Uterus (tissue), 4 donors: Measurements from ENCODE around the gene SGTA. TPM values are rescaled to one million over a fixed set of nuclear protein-coding genes. Genes with fewer than 3 reads are reported as not detected.

Experiments
- DNase-seq, 2 donors: peaks; one replicate each; pipeline ENCODE4 v3.0.0-alpha.2; 2019 to 2020
- H3K27ac ChIP-seq, 2 donors: fragments of 200-600 bp; sonication (generic); 1 replicate in 1 of 2; 2 replicates in 1 of 2; pipeline ENCODE4 v1.5.1; 2016 to 2018
- H3K27me3 ChIP-seq, 2 donors: fragments of 200-600 bp; sonication (generic); one replicate each; pipeline ENCODE4 v1.5.1; 2018 to 2019; ENCODE audit warnings: control low read depth in 1 of 2
- H3K36me3 ChIP-seq, 2 donors: fragments of 200-600 bp; sonication (generic); one replicate each; pipeline ENCODE4 v1.5.1; 2019; ENCODE audit warnings: control low read depth in 1 of 2
- H3K4me1 ChIP-seq, 2 donors: fragments of 200-600 bp; sonication (generic); one replicate each; pipeline ENCODE4 v1.5.1; 2018 to 2019; ENCODE audit warnings: control low read depth in 1 of 2
- H3K4me3 ChIP-seq, 2 donors: fragments of 200-600 bp; sonication (generic); 1 replicate in 1 of 2; 2 replicates in 1 of 2; pipeline ENCODE4 v1.5.1; 2018 to 2019; ENCODE audit warnings: mild to moderate bottlenecking in 1 of 2
- H3K9me3 ChIP-seq, 2 donors: fragments of 200-600 bp; sonication (generic); one replicate each; pipeline ENCODE4 v1.5.1; 2019; ENCODE audit warnings: control low read depth in 1 of 2
- CTCF ChIP-seq, 4 experiments: fragments of 200-600 bp in 2 of 4; fragments of 450-650 bp in 2 of 4; sonication (generic) in 2 of 4; IDR thresholded peaks; one replicate each; pipeline ENCODE4 v1.5.1; 2016 to 2019; ENCODE audit warnings: antibody characterized with exemption in 4 of 4, mild to moderate bottlenecking in 2 of 4, moderate library complexity in 1 of 4
- POLR2A ChIP-seq, 2 donors: fragments of 450-650 bp; IDR thresholded peaks; one replicate each; pipeline ENCODE4 v1.6.1; 2016; ENCODE audit warnings: antibody characterized with exemption in 2 of 2, mild to moderate bottlenecking in 1 of 2, moderate library complexity in 1 of 2
- intact Hi-C: fragments of 100-400 bp; cut with DNase I; formaldehyde crosslinking; loops from one replicate; pipeline ENCODE4 v1.15.1; 2023; ENCODE audit warnings: low total_unique reads
- total RNA-seq, 4 donors: library from RNA; depleted of rRNA in 3 of 4; stranded (reverse); fragments of >200 nt in 3 of 4; gene quantifications; one replicate each; pipeline versions ENCODE4 v1.1.0 to v1.2.4, GENCODE V29; 2014 to 2023
- donor health status: DM: yes; HTN: yes; CAD: no.

The SGTA gene
- total RNA-seq, 4 donors from 2014 or later, result 9.5 to 50.7 (median 23.6) TPM

- peaks cover 0 to 4% of the 10 kb centered on the region in 2 donors for H3K4me1 ChIP-seq
- intact Hi-C loops, result no loop called here
- H3K9me3 ChIP-seq, result no peaks in the 10 kb centered on the region
- TF ChIP-seq POLR2A (IDR thresholded peaks at IDR 0.05) (no peak), CTCF (IDR thresholded peaks at IDR 0.05) (no peak)
- DNase-seq, result no peak
- no peaks in the 10 kb centered on the region for H3K27me3 ChIP-seq
- H3K4me3 ChIP-seq, result no peak overlapping the region
- H3K36me3 ChIP-seq, result no peaks in the 10 kb centered on the region
- no peak overlapping the region for H3K27ac ChIP-seq
Observed at GRCh38 chr19:2774083-2774679, 8.9 kb downstream of the SGTA start.

GRCh38 chr19:2771786-2772674 lies 11.0 kb downstream of the SGTA start:
- TF ChIP-seq POLR2A (IDR thresholded peaks at IDR 0.05), result no peak
- TF ChIP-seq CTCF (IDR thresholded peaks at IDR 0.05), result no peak
- no peak overlapping the region for H3K27ac ChIP-seq
- no peaks in the 10 kb centered on the region for H3K9me3 ChIP-seq
- intact Hi-C loops, result no loop called here
- peaks cover 0 to 4% of the 10 kb centered on the region in 2 donors for H3K4me1 ChIP-seq
- H3K36me3 ChIP-seq, result no peaks in the 10 kb centered on the region
- no peak overlapping the region for H3K4me3 ChIP-seq
- no peaks in the 10 kb centered on the region for H3K27me3 ChIP-seq
- DNase-seq, result no peak

- Histone ChIP-seq H3K9me3 (no peaks in the 10 kb centered on the region), H3K4me1 (peaks cover 0 to 4% of the 10 kb centered on the region in 2 donors), H3K4me3 (no peak overlapping the region), H3K27ac (peak overlapping the region; percentile 28 to 31), H3K36me3 (no peaks in the 10 kb centered on the region), H3K27me3 (no peaks in the 10 kb centered on the region)
- TF ChIP-seq POLR2A (IDR thresholded peaks at IDR 0.05), result no peak
- no peak for TF ChIP-seq CTCF (IDR thresholded peaks at IDR 0.05)
- DNase-seq, result peak in 1 of 2 donors; percentile 66
- intact Hi-C loops, result no loop called here
Observed at GRCh38 chr19:2770055-2771013, 12.7 kb downstream of the SGTA start.

- H3K27ac ChIP-seq, result no peak overlapping the region
- H3K9me3 ChIP-seq, result no peaks in the 10 kb centered on the region
- TF ChIP-seq POLR2A (IDR thresholded peaks at IDR 0.05) (no peak), CTCF (IDR thresholded peaks at IDR 0.05) (no peak)
- no peak for DNase-seq
- H3K27me3 ChIP-seq, result no peaks in the 10 kb centered on the region
- H3K4me3 ChIP-seq, result no peak overlapping the region
- peaks cover 0 to 4% of the 10 kb centered on the region in 2 donors for H3K4me1 ChIP-seq
- intact Hi-C loops, result no loop called here
- no peaks in the 10 kb centered on the region for H3K36me3 ChIP-seq
Observed at GRCh38 chr19:2769218-2769617, 13.9 kb downstream of the SGTA start.
